ENCODE measurements around the gene SPRY1.

DNA sequence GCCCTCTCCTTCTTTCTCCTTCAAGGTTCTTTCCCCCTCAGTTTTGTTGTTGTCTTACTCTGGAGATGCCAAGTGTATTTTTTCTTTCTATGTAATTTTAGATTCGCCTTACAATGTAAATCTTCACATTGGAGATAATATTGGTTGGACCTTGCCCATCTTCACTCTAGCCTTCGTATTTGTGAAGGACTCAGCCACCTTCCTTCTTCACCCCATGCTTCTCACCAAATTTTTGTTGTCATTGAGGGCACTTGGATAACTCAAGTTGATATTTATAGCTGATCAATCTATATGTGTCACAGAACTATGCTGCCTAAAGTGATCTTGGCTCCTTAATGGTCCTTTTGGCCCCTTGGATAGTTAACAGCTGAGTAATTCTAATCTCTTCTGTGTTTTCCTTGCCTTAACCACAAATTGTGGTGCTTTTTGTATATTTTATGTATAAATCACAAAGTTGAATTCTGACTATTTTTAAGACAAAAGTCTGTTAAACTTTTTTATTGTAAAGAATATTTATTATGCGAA is 6.5 kb downstream of the SPRY1 start:
- TF ChIP-seq, protein P1, sequence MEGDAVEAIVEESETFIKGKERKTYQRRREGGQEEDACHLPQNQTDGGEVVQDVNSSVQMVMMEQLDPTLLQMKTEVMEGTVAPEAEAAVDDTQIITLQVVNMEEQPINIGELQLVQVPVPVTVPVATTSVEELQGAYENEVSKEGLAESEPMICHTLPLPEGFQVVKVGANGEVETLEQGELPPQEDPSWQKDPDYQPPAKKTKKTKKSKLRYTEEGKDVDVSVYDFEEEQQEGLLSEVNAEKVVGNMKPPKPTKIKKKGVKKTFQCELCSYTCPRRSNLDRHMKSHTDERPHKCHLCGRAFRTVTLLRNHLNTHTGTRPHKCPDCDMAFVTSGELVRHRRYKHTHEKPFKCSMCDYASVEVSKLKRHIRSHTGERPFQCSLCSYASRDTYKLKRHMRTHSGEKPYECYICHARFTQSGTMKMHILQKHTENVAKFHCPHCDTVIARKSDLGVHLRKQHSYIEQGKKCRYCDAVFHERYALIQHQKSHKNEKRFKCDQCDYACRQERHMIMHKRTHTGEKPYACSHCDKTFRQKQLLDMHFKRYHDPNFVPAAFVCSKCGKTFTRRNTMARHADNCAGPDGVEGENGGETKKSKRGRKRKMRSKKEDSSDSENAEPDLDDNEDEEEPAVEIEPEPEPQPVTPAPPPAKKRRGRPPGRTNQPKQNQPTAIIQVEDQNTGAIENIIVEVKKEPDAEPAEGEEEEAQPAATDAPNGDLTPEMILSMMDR (IDR thresholded peaks at IDR 0.05) = no peak
- TF ChIP-seq POLR2AphosphoS5 (IDR thresholded peaks at IDR 0.05) = no peak

Measured in esophagus muscularis mucosa (tissue), 3 donors.